GM19324 (cell line): Measurements from ENCODE around the gene TMED6.
A peak's percentile ranks its signal among the peaks of the same experiment; 100 is the strongest.
"Not testable (repeated sequence)": the region's sequence is repeated elsewhere in the genome, so short reads cannot be mapped to it uniquely, and the experiment has no call there.

ENCODE experiments used
- ATAC-seq: cut with Tn5 transposase; IDR thresholded peaks from one replicate; pipeline ENCODE4 v1.9.1; 2021; ENCODE audit warnings: mild to moderate bottlenecking, moderate library complexity; ENCODE audit not compliant: unreplicated experiment, low FRiP score

TMED6 gene

GRCh38 chr16:69363281-69363717 is 11.7 kb upstream of the TMED6 start:
- no peak for ATAC-seq

GRCh38 chr16:69360070-69360469 is 8.5 kb upstream of the TMED6 start:
- ATAC-seq, result not testable (repeated sequence)

GRCh38 chr16:69350536-69351133 is 951 bp downstream of the TMED6 start:
- no peak for ATAC-seq

- no peak for ATAC-seq
These were observed 2.0 kb downstream of the TMED6 start for GRCh38 chr16:69349536-69349935.

- ATAC-seq, result no peak
These were observed 3.4 kb downstream of the TMED6 start for GRCh38 chr16:69348222-69348621.

GRCh38 chr16:69346683-69347082 is 4.9 kb downstream of the TMED6 start:
- no peak for ATAC-seq

- ATAC-seq, result no peak
These were observed 5.7 kb downstream of the TMED6 start for GRCh38 chr16:69345923-69346322.

- no peak for ATAC-seq
These were observed 7.4 kb downstream of the TMED6 start for GRCh38 chr16:69344171-69344570.

GRCh38 chr16:69340095-69340644 is 11.4 kb downstream of the TMED6 start:
- ATAC-seq, result peak; percentile 5

GRCh38 chr16:69339289-69340094 is 12.1 kb downstream of the TMED6 start, which contains the start of the genes COG8 and NIP7:
Gene COG8, minus strand, starts transcription at chr16:69339564. Its CDS starts 12 bp downstream, at chr16:69339552.
Gene NIP7, plus strand, starts transcription at chr16:69339772. Its CDS starts 58 bp downstream, at chr16:69339830.
- ATAC-seq, result peak; percentile 89

- no peak for ATAC-seq
These were observed 12.9 kb downstream of the TMED6 start for GRCh38 chr16:69338557-69339288.

- ATAC-seq, result no peak
These were observed 16.9 kb downstream of the TMED6 start for GRCh38 chr16:69334696-69335095.

- peak; percentile 94 for ATAC-seq
These were observed 21.1 kb downstream of the TMED6 start, which contains the start of gene PDF for GRCh38 chr16:69330286-69331109. Gene PDF, minus strand, starts transcription at chr16:69330588. Its CDS starts 18 bp downstream, at chr16:69330570.

GRCh38 chr16:69329369-69330285 is 22.0 kb downstream of the TMED6 start:
- peak; percentile 8 for ATAC-seq

GRCh38 chr16:69328854-69329316 is 22.7 kb downstream of the TMED6 start:
- ATAC-seq, result no peak

- ATAC-seq, result no peak
These were observed 23.8 kb downstream of the TMED6 start for GRCh38 chr16:69327585-69328310.

- ATAC-seq, result no peak
These were observed 25.3 kb downstream of the TMED6 start for GRCh38 chr16:69326172-69326873.
